ENCODE measurements around the gene CYB561D1. TPM values are rescaled to one million over a fixed set of nuclear protein-coding genes. Genes with fewer than 3 reads are reported as not detected.

CYB561D1 gene
- total RNA-seq, 1 donor from 2014 or later = 15.1 TPM

- Histone ChIP-seq H3K4me1 (no peaks in the 10 kb centered on the region), H3K4me3 (no peak overlapping the region), H3K27ac (no peak overlapping the region), H3K9me3 (no peaks in the 10 kb centered on the region), H3K36me3 (no peaks in the 10 kb centered on the region), H3K27me3 (ENCODE audit: low read depth) (peaks cover 11% of the 10 kb centered on the region)
- DNase-seq = no peak
- intact Hi-C loops (cut with DNase I) = no loop called here
- TF ChIP-seq CTCF (IDR thresholded peaks at IDR 0.05) = no peak
- ATAC-seq = no peak
These were observed 36.1 kb upstream of the CYB561D1 start for GRCh38 chr1:109457819-109458218.

- Histone ChIP-seq H3K27me3 (ENCODE audit: low read depth) (peaks cover 78% of the 10 kb centered on the region), H3K4me3 (peak overlapping the region; percentile 67), H3K9me3 (no peaks in the 10 kb centered on the region), H3K36me3 (no peaks in the 10 kb centered on the region), H3K27ac (peak overlapping the region; percentile 36), H3K4me1 (peaks cover 13% of the 10 kb centered on the region)
- ATAC-seq = no peak
- no peak for TF ChIP-seq CTCF (IDR thresholded peaks at IDR 0.05)
- DNase-seq = no peak
- intact Hi-C loops (cut with DNase I) = no loop called here
These were observed 27.8 kb upstream of the CYB561D1 start for GRCh38 chr1:109466125-109466451.

GRCh38 chr1:109466452-109467300 lies 27.2 kb upstream of the CYB561D1 start, which contains the start of gene SYPL2:
Gene SYPL2, plus strand, starts transcription at chr1:109466546. Its CDS starts 298 bp downstream, at chr1:109466844.
- Histone ChIP-seq H3K36me3 (no peaks in the 10 kb centered on the region), H3K27ac (peak within 1 kb of the TSS; percentile 36), H3K9me3 (no peaks in the 10 kb centered on the region), H3K4me3 (peak within 1 kb of the TSS; percentile 67), H3K27me3 (ENCODE audit: low read depth) (peaks cover 72% of the 10 kb centered on the region), H3K4me1 (peaks cover 13% of the 10 kb centered on the region)
- intact Hi-C loops (cut with DNase I) = no loop called here
- no peak for TF ChIP-seq CTCF (IDR thresholded peaks at IDR 0.05)
- ATAC-seq (peak; percentile 84 to 93), DNase-seq (peak; percentile 61)

- ATAC-seq (peak in 1 of 2 donors; percentile 50), DNase-seq (no peak)
- intact Hi-C loops (cut with DNase I) = no loop called here
- Histone ChIP-seq H3K27me3 (ENCODE audit: low read depth) (peaks cover 68% of the 10 kb centered on the region), H3K36me3 (no peaks in the 10 kb centered on the region), H3K4me1 (peaks cover 13% of the 10 kb centered on the region), H3K27ac (no peak overlapping the region), H3K9me3 (no peaks in the 10 kb centered on the region), H3K4me3 (peak overlapping the region; percentile 67)
- TF ChIP-seq CTCF (IDR thresholded peaks at IDR 0.05) = no peak
These were observed 26.6 kb upstream of the CYB561D1 start for GRCh38 chr1:109467301-109467777.

GRCh38 chr1:109468061-109468460 lies 25.8 kb upstream of the CYB561D1 start:
- H3K4me3 ChIP-seq = no peak overlapping the region
- H3K27ac ChIP-seq = no peak overlapping the region
- H3K36me3 ChIP-seq = no peaks in the 10 kb centered on the region
- TF ChIP-seq CTCF (IDR thresholded peaks at IDR 0.05) = no peak
- intact Hi-C loops (cut with DNase I) = no loop called here
- DNase-seq (no peak), ATAC-seq (no peak)
- H3K4me1 ChIP-seq = peaks cover 13% of the 10 kb centered on the region
- H3K27me3 ChIP-seq (ENCODE audit: low read depth) = peaks cover 74% of the 10 kb centered on the region
- no peaks in the 10 kb centered on the region for H3K9me3 ChIP-seq

Measured in lower lobe of right lung (tissue), 2 donors.